ENCODE data around the gene SEMA3G.

SEMA3G gene

GRCh38 chr3:52440249-52440551, 4.7 kb downstream of the SEMA3G start:
- H3K4me3 ChIP-seq (ENCODE audit: low read depth, low read length) = no peak overlapping the region
- DNase-seq (ENCODE audit: low read depth) = no peak
- TF ChIP-seq, protein P1, sequence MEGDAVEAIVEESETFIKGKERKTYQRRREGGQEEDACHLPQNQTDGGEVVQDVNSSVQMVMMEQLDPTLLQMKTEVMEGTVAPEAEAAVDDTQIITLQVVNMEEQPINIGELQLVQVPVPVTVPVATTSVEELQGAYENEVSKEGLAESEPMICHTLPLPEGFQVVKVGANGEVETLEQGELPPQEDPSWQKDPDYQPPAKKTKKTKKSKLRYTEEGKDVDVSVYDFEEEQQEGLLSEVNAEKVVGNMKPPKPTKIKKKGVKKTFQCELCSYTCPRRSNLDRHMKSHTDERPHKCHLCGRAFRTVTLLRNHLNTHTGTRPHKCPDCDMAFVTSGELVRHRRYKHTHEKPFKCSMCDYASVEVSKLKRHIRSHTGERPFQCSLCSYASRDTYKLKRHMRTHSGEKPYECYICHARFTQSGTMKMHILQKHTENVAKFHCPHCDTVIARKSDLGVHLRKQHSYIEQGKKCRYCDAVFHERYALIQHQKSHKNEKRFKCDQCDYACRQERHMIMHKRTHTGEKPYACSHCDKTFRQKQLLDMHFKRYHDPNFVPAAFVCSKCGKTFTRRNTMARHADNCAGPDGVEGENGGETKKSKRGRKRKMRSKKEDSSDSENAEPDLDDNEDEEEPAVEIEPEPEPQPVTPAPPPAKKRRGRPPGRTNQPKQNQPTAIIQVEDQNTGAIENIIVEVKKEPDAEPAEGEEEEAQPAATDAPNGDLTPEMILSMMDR (IDR thresholded peaks at IDR 0.05; ENCODE audit: low read depth, low read length, missing control alignments) = no peak

DNA sequence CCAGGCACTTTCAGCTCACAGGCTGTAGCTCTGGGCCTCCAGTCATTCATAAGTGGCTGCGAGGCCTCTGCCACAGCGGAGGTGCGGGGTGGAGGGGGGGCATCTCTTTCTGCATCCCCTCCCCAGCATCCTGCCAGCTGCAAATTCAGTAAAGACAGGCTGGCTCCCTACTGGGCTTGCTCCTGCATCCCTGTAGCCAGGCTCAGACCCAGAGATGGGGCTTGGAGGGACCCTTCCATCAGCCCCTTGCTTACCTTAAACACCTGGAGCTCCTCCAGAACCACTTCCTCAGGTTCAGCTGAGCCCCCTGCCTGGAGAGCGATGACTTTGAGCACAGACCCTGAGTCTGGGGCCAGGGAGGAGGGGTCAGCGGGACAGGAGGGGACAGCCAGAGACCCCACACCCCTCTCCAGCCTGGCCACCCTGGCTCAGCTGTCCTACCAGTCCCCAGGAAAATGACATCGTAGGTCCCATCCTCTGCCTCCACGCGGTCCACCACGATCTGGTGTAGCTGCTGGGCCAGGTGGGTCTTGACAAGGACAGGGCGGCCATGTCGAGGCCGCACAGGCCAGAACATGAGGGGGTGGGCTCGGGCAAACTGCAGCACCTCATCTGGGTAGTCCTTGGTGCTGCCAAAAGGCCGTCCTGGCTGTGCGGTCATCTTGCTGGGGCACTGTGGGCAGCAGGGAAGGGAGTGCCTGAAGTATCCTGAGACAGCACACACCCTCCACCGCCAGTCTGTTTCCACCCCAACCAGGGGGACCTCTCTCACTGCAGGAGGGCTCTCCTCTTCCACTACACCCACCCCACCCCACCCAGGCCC, 5.3 kb downstream of the SEMA3G start:
- H3K4me3 ChIP-seq (ENCODE audit: low read depth, low read length) = no peak overlapping the region
- TF ChIP-seq, protein P1 (IDR thresholded peaks at IDR 0.05; ENCODE audit: low read depth, low read length, missing control alignments) = no peak
- no peak for DNase-seq (ENCODE audit: low read depth)

GRCh38 chr3:52438579-52439425, 6.1 kb downstream of the SEMA3G start:
- DNase-seq (ENCODE audit: low read depth) = no peak
- TF ChIP-seq, protein P1 (IDR thresholded peaks at IDR 0.05; ENCODE audit: low read depth, low read length, missing control alignments) = no peak

GRCh38 chr3:52438104-52438376, 6.9 kb downstream of the SEMA3G start:
- no peak for DNase-seq (ENCODE audit: low read depth)
- no peak overlapping the region for H3K4me3 ChIP-seq (ENCODE audit: low read depth, low read length)
- TF ChIP-seq, protein P1 (IDR thresholded peaks at IDR 0.05; ENCODE audit: low read depth, low read length, missing control alignments) = no peak

More at GRCh38 chr3:52438579-52439425, 6.1 kb downstream of the SEMA3G start:
- H3K4me3 ChIP-seq (ENCODE audit: low read depth, low read length) = no peak overlapping the region

GRCh38 chr3:52437326-52438103, 7.4 kb downstream of the SEMA3G start:
- no peak for DNase-seq (ENCODE audit: low read depth)
- TF ChIP-seq, protein P1 (IDR thresholded peaks at IDR 0.05; ENCODE audit: low read depth, low read length, missing control alignments) = no peak
- H3K4me3 ChIP-seq (ENCODE audit: low read depth, low read length) = no peak overlapping the region

- TF ChIP-seq, protein P1 (IDR thresholded peaks at IDR 0.05; ENCODE audit: low read depth, low read length, missing control alignments) = no peak
- DNase-seq (ENCODE audit: low read depth) = no peak
Observed at GRCh38 chr3:52436500-52437149, 8.3 kb downstream of the SEMA3G start.

More at GRCh38 chr3:52436500-52437149, 8.3 kb downstream of the SEMA3G start:
- no peak overlapping the region for H3K4me3 ChIP-seq (ENCODE audit: low read depth, low read length)
